Psoas muscle (tissue), 8 donors: ENCODE results near the gene GREM1. TPM values are rescaled to one million over a fixed set of nuclear protein-coding genes. Genes with fewer than 3 reads are reported as not detected.

Experiments
- ATAC-seq, 4 donors: fragments of 200-7000 bp; cut with Tn5 transposase; one replicate each; pipeline ENCODE4 v1.9.1; 2020; ENCODE audit warnings: moderate library complexity in 3 of 4, mild to moderate bottlenecking in 2 of 4
- DNase-seq, 2 donors: peaks; one replicate each; pipeline ENCODE4 v3.0.0-alpha.2; 2020
- H3K27ac ChIP-seq: fragments of 200-600 bp; one replicate; pipeline ENCODE4 v1.8.0; 2022
- H3K27me3 ChIP-seq, 3 donors: fragments of 200-600 bp in 1 of 3; one replicate each; pipeline versions ENCODE4 v1.6.1 to v1.8.0; 2013 to 2022; ENCODE audit warnings: low read length in 2 of 3, mild to moderate bottlenecking in 2 of 3, moderate library complexity in 1 of 3; ENCODE audit not compliant: insufficient read depth in 3 of 3
- H3K36me3 ChIP-seq, 2 donors: fragments of 200-600 bp in 1 of 2; one replicate each; pipeline versions ENCODE4 v1.6.1 to v1.8.0; 2013 to 2022; ENCODE audit warnings: low read depth in 1 of 2, mild to moderate bottlenecking in 1 of 2, moderate library complexity in 1 of 2; ENCODE audit not compliant: insufficient read depth in 1 of 2
- H3K4me1 ChIP-seq: fragments of 200-600 bp; one replicate; pipeline ENCODE4 v1.8.0; 2022
- H3K4me3 ChIP-seq: fragments of 200-600 bp; one replicate; pipeline ENCODE4 v1.8.0; 2022; ENCODE audit warnings: mild to moderate bottlenecking
- H3K9me3 ChIP-seq: fragments of 200-600 bp; one replicate; pipeline ENCODE4 v1.8.0; 2022
- CTCF ChIP-seq: fragments of 200-600 bp; IDR thresholded peaks from one replicate; pipeline ENCODE4 v1.8.0; 2022; ENCODE audit warnings: antibody characterized with exemption
- WGBS, 3 donors: extraction: QIAGEN DNeasy Blood & Tissue Kit; methylation state at CpG; one replicate each; pipeline versions ENCODE4 v1.1.6 to v1.1.7; 2013; 5-methylcytosine and 5-hydroxymethylcytosine counted together
- intact Hi-C, 2 donors: fragments of 100-400 bp; cut with DNase I; formaldehyde crosslinking; loops; one replicate each; pipeline versions ENCODE4 v1.11.0 to v1.14.2; 2022
- polyA plus RNA-seq, 3 donors: library from polyadenylated mRNA; stranded (reverse); fragments of 200-250 nt; gene quantifications; one replicate each; pipeline ENCODE4 v1.2.3, GENCODE V29; 2013
- total RNA-seq, 4 donors: library from RNA; stranded (reverse); fragmentation: NEBNext Ultra II Directional in 2 of 4; extraction: Animal tissue kit (Norgen Biotek cat#: 25700) in 2 of 4; gene quantifications; one replicate each; pipeline versions ENCODE4 v1.2.1 to v1.2.4, GENCODE V29; 2021 to 2023
- donor health status: healthy with polysubstance abuse.
- donor health status: DM: no; HTN: no; CAD: no; lungs with moderate emphysema.
- donor health status: Bipolar disorder and iron deficiency.
- donor health status: healthy.
- donor health status: DM: yes; HTN: yes; CAD: no.
- donor health status: DM: no; HTN: no; CAD: no.
- donor health status: DM: no; HTN: no; CAD: no.
- donor health status: DM: yes; HTN: yes; CAD: no.

The GREM1 gene
- total and polyA plus RNA-seq, 7 donors = 0.09 to 4.5 (median 1.3) TPM

GRCh38 chr15:32718821-32719716 is 1.3 kb downstream of the GREM1 start:
- 1 to 2% (median 1%) methylated on average over 53 to 70 of the region's 70 CpGs for WGBS, 3 donors
- no peak for DNase-seq
- Histone ChIP-seq H3K4me3 (peak overlapping the region; percentile 52), H3K4me1 (peaks cover 4% of the 10 kb centered on the region), H3K9me3 (no peaks in the 10 kb centered on the region), H3K36me3 (no peaks in the 10 kb centered on the region), H3K27ac (no peak overlapping the region), H3K27me3 (peaks cover under 1 to 68% (median 8%) of the 10 kb centered on the region in 3 donors)
- intact Hi-C loops = no loop called here
- ATAC-seq = no peak
- no peak for TF ChIP-seq CTCF

GRCh38 chr15:32721596-32721995 is 3.8 kb downstream of the GREM1 start:
- H3K4me1 ChIP-seq = peaks cover 4% of the 10 kb centered on the region
- intact Hi-C loops = no loop called here
- no peak for TF ChIP-seq CTCF
- no peak for DNase-seq
- no peak overlapping the region for H3K4me3 ChIP-seq
- H3K27ac ChIP-seq = no peak overlapping the region
- no peak for ATAC-seq
- H3K36me3 ChIP-seq = no peaks in the 10 kb centered on the region
- H3K9me3 ChIP-seq = no peaks in the 10 kb centered on the region
- H3K27me3 ChIP-seq = peaks cover 0 to 47% (median 5%) of the 10 kb centered on the region in 3 donors
- WGBS, 3 donors = 69 to 79% (median 74%) methylated on average over 6 of the region's 6 CpGs

GRCh38 chr15:32722136-32722535 is 4.3 kb downstream of the GREM1 start:
- no peak for TF ChIP-seq CTCF
- H3K36me3 ChIP-seq = no peaks in the 10 kb centered on the region
- DNase-seq (no peak), ATAC-seq (no peak)
- H3K4me1 ChIP-seq = peaks cover 4% of the 10 kb centered on the region
- no peaks in the 10 kb centered on the region for H3K9me3 ChIP-seq
- H3K27ac ChIP-seq = no peak overlapping the region
- H3K4me3 ChIP-seq = no peak overlapping the region
- intact Hi-C loops = no loop called here
- peaks cover 0 to 41% (median 4%) of the 10 kb centered on the region in 3 donors for H3K27me3 ChIP-seq

GRCh38 chr15:32723171-32723948 is 5.6 kb downstream of the GREM1 start:
- no peaks in the 10 kb centered on the region for H3K9me3 ChIP-seq
- 73 to 86% (median 83%) methylated on average over 2 of the region's 2 CpGs for WGBS, 3 donors
- no peak for DNase-seq
- TF ChIP-seq CTCF = no peak
- peaks cover 4% of the 10 kb centered on the region for H3K4me1 ChIP-seq
- intact Hi-C loops = no loop called here
- H3K4me3 ChIP-seq = no peak overlapping the region
- no peak for ATAC-seq
- no peak overlapping the region for H3K27ac ChIP-seq
- peaks cover 0 to 29% (median 0%) of the 10 kb centered on the region in 3 donors for H3K27me3 ChIP-seq
- H3K36me3 ChIP-seq = no peaks in the 10 kb centered on the region
